Glutamatergic neuron (in vitro differentiated cells): ENCODE results near the gene ARHGEF26. TPM values are rescaled to one million over a fixed set of nuclear protein-coding genes. Genes with fewer than 3 reads are reported as not detected.

Source experiments
- DNase-seq: peaks from one replicate; pipeline ENCODE4 v3.0.0; 2022
- H3K27ac Mint-ChIP-seq: one replicate; pipeline ENCODE4 v1.8.0; 2020; ENCODE audit warnings: mild to moderate bottlenecking, mixed read lengths, inconsistent platforms; ENCODE audit not compliant: unreplicated experiment
- H3K27me3 Mint-ChIP-seq: one replicate; pipeline ENCODE4 v1.8.0; 2020; ENCODE audit warnings: mild to moderate bottlenecking, moderate library complexity, mixed read lengths, inconsistent platforms; ENCODE audit not compliant: unreplicated experiment
- H3K36me3 Mint-ChIP-seq: one replicate; pipeline ENCODE4 v1.8.0; 2020; ENCODE audit warnings: mild to moderate bottlenecking, mixed read lengths, inconsistent platforms; ENCODE audit not compliant: unreplicated experiment
- H3K4me1 Mint-ChIP-seq: one replicate; pipeline ENCODE4 v1.8.0; 2020; ENCODE audit warnings: mild to moderate bottlenecking, low read depth, mixed read lengths, inconsistent platforms; ENCODE audit not compliant: unreplicated experiment
- H3K4me3 Mint-ChIP-seq: one replicate; pipeline ENCODE4 v1.8.0; 2020; ENCODE audit warnings: mild to moderate bottlenecking, mixed read lengths, inconsistent platforms; ENCODE audit not compliant: unreplicated experiment
- H3K9me3 Mint-ChIP-seq: one replicate; pipeline ENCODE4 v1.8.0; 2020; ENCODE audit warnings: mild to moderate bottlenecking, moderate library complexity, mixed read lengths, inconsistent platforms; ENCODE audit not compliant: unreplicated experiment
- total RNA-seq: library from RNA; stranded (reverse); fragmentation: NEBNext Ultra II Directional; extraction: Animal tissue kit (Norgen Biotek cat#: 25700); gene quantifications from one replicate; pipeline ENCODE4 v1.2.1, GENCODE V29; 2021; ENCODE audit not compliant: unreplicated experiment
- TF ChIP-seq, protein P1 (sequence below): fragments of 200-600 bp; sonication (generic); IDR thresholded peaks from one replicate; pipeline ENCODE4 v1.5.0; 2021; ENCODE audit not compliant: partially characterized antibody, unreplicated experiment

Gene ARHGEF26
- total RNA-seq, 1 donor from 2014 or later: 4.4 TPM

DNA sequence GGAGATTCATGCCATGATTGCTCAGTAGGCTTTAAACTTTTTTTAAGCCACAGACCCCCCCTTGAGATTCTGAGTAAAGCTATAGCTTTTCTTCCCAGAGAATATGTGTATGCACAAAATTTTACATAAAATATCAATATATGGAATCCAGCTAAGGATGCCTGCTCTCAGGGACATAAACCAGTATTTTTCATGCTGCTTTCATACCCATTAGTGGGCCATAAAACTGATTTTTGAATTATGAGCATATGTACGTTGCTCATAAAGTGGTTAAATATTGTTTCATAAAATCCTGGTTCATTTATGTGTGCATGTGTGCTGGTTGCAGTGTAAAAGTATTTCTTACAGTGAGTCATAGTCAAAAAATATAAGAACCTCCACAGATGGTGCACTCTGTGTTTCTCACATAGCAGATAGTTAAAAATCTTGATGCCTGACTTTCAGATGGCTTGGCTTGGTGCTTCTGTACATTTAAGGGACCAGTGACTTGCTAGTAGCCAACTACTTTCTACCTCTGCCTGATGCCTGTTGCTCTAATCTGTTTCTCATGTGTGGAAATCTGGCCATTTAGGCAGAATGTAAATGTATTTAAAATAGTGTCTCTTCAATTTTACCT lies 71.9 kb downstream of the ARHGEF26 start:
- no peak overlapping the region for H3K27ac Mint-ChIP-seq
- no peaks in the 10 kb centered on the region for H3K36me3 Mint-ChIP-seq
- H3K4me1 Mint-ChIP-seq: peaks cover 10% of the 10 kb centered on the region
- TF ChIP-seq, protein P1, sequence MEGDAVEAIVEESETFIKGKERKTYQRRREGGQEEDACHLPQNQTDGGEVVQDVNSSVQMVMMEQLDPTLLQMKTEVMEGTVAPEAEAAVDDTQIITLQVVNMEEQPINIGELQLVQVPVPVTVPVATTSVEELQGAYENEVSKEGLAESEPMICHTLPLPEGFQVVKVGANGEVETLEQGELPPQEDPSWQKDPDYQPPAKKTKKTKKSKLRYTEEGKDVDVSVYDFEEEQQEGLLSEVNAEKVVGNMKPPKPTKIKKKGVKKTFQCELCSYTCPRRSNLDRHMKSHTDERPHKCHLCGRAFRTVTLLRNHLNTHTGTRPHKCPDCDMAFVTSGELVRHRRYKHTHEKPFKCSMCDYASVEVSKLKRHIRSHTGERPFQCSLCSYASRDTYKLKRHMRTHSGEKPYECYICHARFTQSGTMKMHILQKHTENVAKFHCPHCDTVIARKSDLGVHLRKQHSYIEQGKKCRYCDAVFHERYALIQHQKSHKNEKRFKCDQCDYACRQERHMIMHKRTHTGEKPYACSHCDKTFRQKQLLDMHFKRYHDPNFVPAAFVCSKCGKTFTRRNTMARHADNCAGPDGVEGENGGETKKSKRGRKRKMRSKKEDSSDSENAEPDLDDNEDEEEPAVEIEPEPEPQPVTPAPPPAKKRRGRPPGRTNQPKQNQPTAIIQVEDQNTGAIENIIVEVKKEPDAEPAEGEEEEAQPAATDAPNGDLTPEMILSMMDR: no peak
- no peaks in the 10 kb centered on the region for H3K27me3 Mint-ChIP-seq
- no peak overlapping the region for H3K4me3 Mint-ChIP-seq
- DNase-seq: no peak
- H3K9me3 Mint-ChIP-seq: no peaks in the 10 kb centered on the region

DNA sequence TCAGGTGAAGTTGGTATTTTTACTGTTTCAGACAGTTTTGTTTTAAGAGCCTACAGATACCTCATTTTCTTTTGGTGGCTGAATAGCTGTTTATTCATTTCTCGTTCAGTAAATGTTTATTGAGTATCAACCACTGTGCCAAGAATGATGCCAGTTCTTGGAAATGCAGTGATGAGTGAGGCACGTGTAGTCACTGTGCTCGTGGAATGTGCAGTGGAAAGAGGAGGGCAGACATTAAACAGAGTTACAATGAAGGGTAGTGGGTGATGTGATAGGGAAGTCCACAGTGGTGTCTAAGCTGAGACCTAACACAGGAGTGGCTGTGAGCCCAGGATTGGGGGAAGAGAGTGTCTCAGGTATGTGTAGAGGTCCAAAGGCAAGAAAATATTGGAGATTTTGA lies 73.7 kb downstream of the ARHGEF26 start:
- no peaks in the 10 kb centered on the region for H3K36me3 Mint-ChIP-seq
- no peaks in the 10 kb centered on the region for H3K9me3 Mint-ChIP-seq
- H3K27me3 Mint-ChIP-seq: no peaks in the 10 kb centered on the region
- H3K27ac Mint-ChIP-seq: no peak overlapping the region
- TF ChIP-seq, protein P1: no peak
- H3K4me3 Mint-ChIP-seq: no peak overlapping the region
- H3K4me1 Mint-ChIP-seq: no peaks in the 10 kb centered on the region
- no peak for DNase-seq

DNA sequence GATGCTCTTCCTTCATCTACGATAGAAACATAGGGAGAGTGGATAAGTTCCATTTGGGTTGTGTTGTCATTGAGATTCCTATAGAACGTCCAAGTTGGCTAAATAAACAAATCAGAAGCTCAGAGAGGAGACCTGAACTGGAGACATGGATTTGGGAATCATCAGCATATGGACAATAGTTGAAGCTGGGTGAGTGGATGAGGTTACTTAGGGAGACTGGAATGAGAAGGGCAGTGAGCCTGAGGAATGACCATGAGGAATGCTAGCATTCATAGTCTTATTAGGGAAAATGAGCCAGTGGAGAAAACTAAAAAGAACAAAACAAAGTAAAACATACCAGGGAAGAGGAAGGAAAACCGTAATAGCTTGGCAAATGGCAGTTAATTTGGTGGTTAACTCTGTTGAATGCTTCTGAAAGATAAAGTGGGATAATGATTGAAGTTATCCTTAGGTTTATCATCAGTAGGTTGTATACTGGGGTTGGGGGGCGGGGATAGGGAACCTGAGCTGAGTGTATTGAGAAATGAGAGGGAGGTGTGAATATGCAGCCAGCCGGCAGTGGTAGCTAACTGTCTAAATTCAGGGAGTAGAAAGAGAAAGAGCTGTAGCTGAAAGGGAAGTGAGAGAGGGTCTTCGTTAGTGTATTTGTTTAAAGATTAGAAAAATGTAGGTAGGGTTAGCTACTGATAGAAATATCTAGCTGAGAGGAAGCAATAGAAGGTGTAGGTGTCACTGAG lies 74.6 kb downstream of the ARHGEF26 start:
- Mint-ChIP-seq H3K27me3 (no peaks in the 10 kb centered on the region), H3K27ac (no peak overlapping the region), H3K4me1 (no peaks in the 10 kb centered on the region), H3K36me3 (no peaks in the 10 kb centered on the region), H3K4me3 (no peak overlapping the region), H3K9me3 (no peaks in the 10 kb centered on the region)
- DNase-seq: no peak
- TF ChIP-seq, protein P1: no peak

DNA sequence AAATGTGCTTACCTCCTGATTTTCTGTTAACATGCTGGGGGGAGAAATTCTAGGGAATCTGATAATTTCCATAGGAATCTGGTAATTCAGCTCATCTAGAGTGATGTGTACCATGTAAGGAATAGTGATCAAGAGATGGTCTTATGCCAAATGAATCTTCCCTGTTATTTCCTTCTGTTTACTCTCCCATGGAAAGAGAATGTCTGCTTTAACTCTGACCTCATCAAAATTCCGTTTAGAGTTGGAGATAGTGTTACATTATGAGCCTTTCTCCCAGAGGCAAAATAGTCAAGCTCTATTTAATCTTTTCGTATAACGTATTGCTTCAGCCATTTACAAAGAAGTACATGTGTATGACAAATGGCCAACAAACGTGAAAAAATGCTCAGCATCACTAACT lies 76.6 kb downstream of the ARHGEF26 start:
- H3K27me3 Mint-ChIP-seq: no peaks in the 10 kb centered on the region
- TF ChIP-seq, protein P1: no peak
- no peak overlapping the region for H3K4me3 Mint-ChIP-seq
- no peaks in the 10 kb centered on the region for H3K36me3 Mint-ChIP-seq
- H3K9me3 Mint-ChIP-seq: no peaks in the 10 kb centered on the region
- no peak overlapping the region for H3K27ac Mint-ChIP-seq
- no peaks in the 10 kb centered on the region for H3K4me1 Mint-ChIP-seq
- no peak for DNase-seq

DNA sequence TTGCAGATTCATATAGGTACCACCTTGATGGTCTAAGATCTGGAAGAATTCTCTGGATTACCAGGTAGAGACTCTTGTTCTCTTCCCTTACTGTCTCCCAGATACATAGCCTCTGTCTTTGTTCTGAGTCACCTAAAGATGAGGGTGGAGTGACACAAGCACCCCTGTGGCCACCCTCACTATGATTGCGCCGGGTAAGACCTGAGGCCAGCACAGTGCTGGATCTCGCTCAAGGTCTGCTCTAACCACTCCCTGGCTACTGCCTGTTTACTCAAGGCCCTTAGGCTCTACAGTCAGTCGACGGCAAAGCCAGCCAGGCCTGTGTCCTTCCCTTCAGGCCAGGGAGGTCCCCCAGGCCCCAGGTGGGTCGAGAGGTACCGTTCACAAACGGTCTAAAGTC lies 88.3 kb downstream of the ARHGEF26 start:
- Mint-ChIP-seq H3K4me1 (no peaks in the 10 kb centered on the region), H3K36me3 (peaks cover 8% of the 10 kb centered on the region), H3K27ac (no peak overlapping the region), H3K27me3 (no peaks in the 10 kb centered on the region), H3K9me3 (peaks cover 5% of the 10 kb centered on the region), H3K4me3 (no peak overlapping the region)
- TF ChIP-seq, protein P1: no peak
- no peak for DNase-seq
